IPS-15b (cell line): Measurements from ENCODE around the gene PPP1R37.
"Not testable (repeated sequence)": the region's sequence is repeated elsewhere in the genome, so short reads cannot be mapped to it uniquely, and the experiment has no call there.

ENCODE experiments used
- H3K27me3 ChIP-seq: one replicate; pipeline ENCODE4 v1.6.1; 2013; ENCODE audit warnings: low read length; ENCODE audit not compliant: control insufficient read depth, insufficient read depth
- H3K36me3 ChIP-seq: one replicate; pipeline ENCODE4 v1.6.1; 2013; ENCODE audit warnings: low read length; ENCODE audit not compliant: control insufficient read depth, insufficient read depth
- H3K4me1 ChIP-seq: one replicate; pipeline ENCODE4 v1.6.1; 2013; ENCODE audit warnings: mild to moderate bottlenecking, low read length; ENCODE audit not compliant: control insufficient read depth, insufficient read depth
- H3K4me3 ChIP-seq: one replicate; pipeline ENCODE4 v1.5.1; 2013; ENCODE audit warnings: low read depth, low read length
- H3K9ac ChIP-seq: one replicate; pipeline ENCODE4 v1.6.1; 2013; ENCODE audit warnings: low read depth, mild to moderate bottlenecking, low read length
- H3K9me3 ChIP-seq: one replicate; pipeline ENCODE4 v1.6.1; 2013; ENCODE audit warnings: mild to moderate bottlenecking, low read length; ENCODE audit not compliant: control insufficient read depth, insufficient read depth

The PPP1R37 gene

GRCh38 chr19:45112111-45112827 is 19.3 kb downstream of the PPP1R37 start:
- Histone ChIP-seq H3K27me3 (no peaks in the 10 kb centered on the region), H3K4me1 (peaks cover 8% of the 10 kb centered on the region), H3K36me3 (peaks cover 6% of the 10 kb centered on the region), H3K9ac (no peak overlapping the region), H3K4me3 (no peak overlapping the region), H3K9me3 (no peaks in the 10 kb centered on the region)

DNA sequence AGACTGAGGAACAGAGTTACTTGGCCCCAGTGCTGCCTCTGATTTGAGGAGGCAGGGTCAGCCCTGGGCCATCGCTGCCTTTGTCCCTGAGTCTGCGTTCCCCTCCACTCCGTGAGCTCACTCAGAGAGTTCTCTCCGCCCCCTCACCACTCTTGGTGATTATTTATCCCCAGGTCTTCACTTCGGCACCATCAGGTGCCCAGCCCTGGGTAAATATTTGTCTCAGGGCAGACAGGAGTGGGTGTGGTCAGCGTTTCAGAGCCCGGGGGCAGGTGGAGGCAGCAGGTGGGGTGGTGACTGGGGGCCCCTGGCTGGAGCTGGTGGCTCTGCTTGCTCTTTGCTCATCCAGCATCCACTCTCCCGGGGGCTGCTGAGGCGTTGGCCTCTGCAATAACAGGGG is 20.6 kb downstream of the PPP1R37 start:
- Histone ChIP-seq H3K9ac (no peak overlapping the region), H3K4me3 (no peak overlapping the region), H3K27me3 (no peaks in the 10 kb centered on the region), H3K4me1 (peaks cover 8% of the 10 kb centered on the region), H3K36me3 (peaks cover 6% of the 10 kb centered on the region), H3K9me3 (no peaks in the 10 kb centered on the region)

DNA sequence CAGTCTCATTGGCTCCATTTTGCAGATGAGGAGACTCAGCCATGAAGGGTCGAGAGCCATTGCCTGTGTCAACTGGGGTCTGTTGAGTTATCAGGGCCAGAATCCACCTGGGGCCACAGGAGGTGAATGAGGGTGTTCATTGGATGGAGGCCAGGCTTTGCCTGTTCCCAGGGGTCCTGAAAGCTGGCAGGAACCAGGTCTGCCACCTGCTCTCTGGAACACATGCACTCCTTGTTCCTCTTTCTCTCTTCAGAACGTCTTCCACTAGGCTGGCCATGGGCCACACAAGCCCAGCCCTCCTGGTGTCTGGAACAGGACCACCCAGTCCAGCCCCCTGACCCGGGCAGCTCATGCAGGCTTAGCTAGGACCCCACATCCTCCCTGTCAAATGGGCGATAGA is 21.1 kb downstream of the PPP1R37 start:
- no peak overlapping the region for H3K9ac ChIP-seq
- H3K36me3 ChIP-seq = peaks cover 6% of the 10 kb centered on the region
- H3K9me3 ChIP-seq = no peaks in the 10 kb centered on the region
- no peaks in the 10 kb centered on the region for H3K27me3 ChIP-seq
- H3K4me1 ChIP-seq = peaks cover 8% of the 10 kb centered on the region
- no peak overlapping the region for H3K4me3 ChIP-seq

GRCh38 chr19:45115809-45116615 is 23.0 kb downstream of the PPP1R37 start:
- Histone ChIP-seq H3K4me1 (peaks cover 8% of the 10 kb centered on the region), H3K4me3 (no peak overlapping the region), H3K36me3 (peaks cover 6% of the 10 kb centered on the region), H3K9ac (no peak overlapping the region), H3K27me3 (no peaks in the 10 kb centered on the region), H3K9me3 (no peaks in the 10 kb centered on the region)

- H3K9ac ChIP-seq = peak overlapping the region; percentile 26
- no peaks in the 10 kb centered on the region for H3K27me3 ChIP-seq
- peaks cover 8% of the 10 kb centered on the region for H3K4me1 ChIP-seq
- no peaks in the 10 kb centered on the region for H3K9me3 ChIP-seq
- peaks cover 6% of the 10 kb centered on the region for H3K36me3 ChIP-seq
- H3K4me3 ChIP-seq = no peak overlapping the region
Measured at GRCh38 chr19:45117167-45117594, 24.2 kb downstream of the PPP1R37 start.

DNA sequence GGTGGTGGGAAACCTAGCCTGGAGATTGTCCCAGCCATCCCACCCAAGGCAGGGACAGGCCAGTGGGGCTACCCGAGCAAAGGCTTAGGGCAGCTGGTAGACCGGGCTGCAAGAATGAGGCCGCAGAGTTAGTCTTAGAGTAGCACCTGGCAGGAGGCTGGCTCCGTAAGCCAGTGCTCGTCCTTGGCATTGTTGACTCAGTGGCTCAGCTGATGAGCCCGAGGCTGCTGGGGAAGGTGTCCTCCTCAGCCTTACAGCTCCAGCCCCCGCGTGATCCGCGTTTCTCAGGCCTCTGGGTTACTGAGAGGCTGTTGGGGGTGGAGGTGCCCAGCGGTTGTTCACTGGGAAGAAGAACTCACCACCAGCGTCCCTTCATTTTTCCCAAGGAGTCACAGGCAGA is 24.7 kb downstream of the PPP1R37 start:
- H3K9ac ChIP-seq = peak overlapping the region; percentile 26
- no peaks in the 10 kb centered on the region for H3K9me3 ChIP-seq
- H3K36me3 ChIP-seq = peaks cover 6% of the 10 kb centered on the region
- peaks cover 8% of the 10 kb centered on the region for H3K4me1 ChIP-seq
- H3K4me3 ChIP-seq = no peak overlapping the region
- H3K27me3 ChIP-seq = no peaks in the 10 kb centered on the region

DNA sequence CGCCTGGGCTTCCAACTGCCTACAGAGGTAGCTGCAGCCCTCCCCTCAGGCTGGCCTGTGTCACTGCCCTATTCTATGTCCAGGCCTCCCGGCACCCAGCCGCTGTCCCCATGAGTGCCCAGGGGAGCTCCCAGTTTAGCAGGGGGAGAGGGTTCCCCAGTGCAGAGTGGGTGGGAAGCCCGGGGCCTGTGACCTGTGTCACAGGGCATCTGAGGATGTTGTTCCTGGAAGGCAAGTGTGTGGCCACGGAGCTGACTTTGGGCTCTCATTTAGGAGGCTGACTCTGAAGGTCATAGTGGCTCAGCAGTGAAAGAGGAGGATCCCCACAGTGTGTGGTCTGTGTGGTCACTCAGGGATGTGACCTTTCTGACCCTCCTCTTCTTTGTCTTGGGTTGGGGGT is 25.1 kb downstream of the PPP1R37 start:
- H3K4me3 ChIP-seq = no peak overlapping the region
- no peak overlapping the region for H3K9ac ChIP-seq

GRCh38 chr19:45118591-45119355 is 25.8 kb downstream of the PPP1R37 start:
- not testable (repeated sequence) for H3K36me3 ChIP-seq, H3K4me3 ChIP-seq, H3K27me3 ChIP-seq, H3K9ac ChIP-seq, H3K9me3 ChIP-seq, H3K4me1 ChIP-seq

More for the DNA sequence above, 25.1 kb downstream of the PPP1R37 start:
- no peaks in the 10 kb centered on the region for H3K9me3 ChIP-seq
- H3K36me3 ChIP-seq = peaks cover 6% of the 10 kb centered on the region
- H3K4me1 ChIP-seq = peaks cover 6% of the 10 kb centered on the region
- no peaks in the 10 kb centered on the region for H3K27me3 ChIP-seq

DNA sequence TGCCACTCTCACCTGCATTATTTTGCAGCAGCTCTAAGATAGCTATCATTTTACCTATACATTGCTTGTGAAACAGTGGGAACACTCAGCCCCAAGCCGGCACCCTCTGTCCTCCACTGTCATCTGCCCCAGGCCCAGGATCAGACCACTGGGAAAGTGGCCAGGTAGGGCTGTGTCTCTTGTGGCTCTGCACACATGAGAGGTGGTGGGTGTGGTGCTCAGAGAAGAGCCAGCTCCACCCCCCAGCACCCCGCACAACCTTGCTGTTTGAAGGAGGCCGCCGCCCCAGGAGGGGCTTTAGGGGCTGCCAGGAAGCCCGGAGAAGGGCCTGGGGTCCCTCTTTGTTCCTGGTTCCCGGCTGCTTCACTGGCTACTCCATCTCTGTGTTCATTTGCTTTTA is 26.6 kb downstream of the PPP1R37 start:
- Histone ChIP-seq H3K9ac (no peak overlapping the region), H3K4me1 (no peaks in the 10 kb centered on the region)

GRCh38 chr19:45121827-45122345 is 28.9 kb downstream of the PPP1R37 start:
- Histone ChIP-seq H3K4me1 (no peaks in the 10 kb centered on the region), H3K36me3 (no peaks in the 10 kb centered on the region), H3K9me3 (no peaks in the 10 kb centered on the region), H3K4me3 (no peak overlapping the region), H3K27me3 (no peaks in the 10 kb centered on the region), H3K9ac (no peak overlapping the region)

More for the DNA sequence above, 26.6 kb downstream of the PPP1R37 start:
- H3K36me3 ChIP-seq = peaks cover 3% of the 10 kb centered on the region
- no peak overlapping the region for H3K4me3 ChIP-seq
- no peaks in the 10 kb centered on the region for H3K9me3 ChIP-seq
- no peaks in the 10 kb centered on the region for H3K27me3 ChIP-seq

GRCh38 chr19:45122832-45123231 is 29.9 kb downstream of the PPP1R37 start:
- H3K4me1 ChIP-seq = no peaks in the 10 kb centered on the region

More at GRCh38 chr19:45122832-45123231, 29.9 kb downstream of the PPP1R37 start:
- Histone ChIP-seq H3K9me3 (no peaks in the 10 kb centered on the region), H3K9ac (no peak overlapping the region), H3K27me3 (no peaks in the 10 kb centered on the region), H3K4me3 (no peak overlapping the region), H3K36me3 (no peaks in the 10 kb centered on the region)
